GM12878 (cell line): ENCODE data around the gene BACE2. TPM values are rescaled to one million over a fixed set of nuclear protein-coding genes. Genes with fewer than 3 reads are reported as not detected.

ENCODE experiments used
- ATAC-seq: fragments of 200-7000 bp; cut with Tn5 transposase; 3 replicates; pipeline ENCODE4 v1.9.1; 2020; ENCODE audit warnings: mild to moderate bottlenecking, moderate library complexity
- BruUV-seq: library from RNA; stranded (reverse); fragments of 400-500 nt; replicated peaks from 2 replicates; lab custom pipeline; 2021; lab: Mats Ljungman, UMichigan
- CTCF ChIA-PET: fragments of 300-600 bp; sonication (Branson Sonifier 250); formaldehyde crosslinking; extraction: SDS; loops from one replicate; lab custom pipeline; 2021; ENCODE audit warnings: inconsistent platforms; lab: Yijun Ruan, JAX
- POLR2A ChIA-PET: fragments of 350-600 bp; formaldehyde crosslinking; extraction: SDS; loops from one replicate; lab custom pipeline; 2021; ENCODE audit warnings: inconsistent platforms; lab: Charles Lee
- RAD21 ChIA-PET: fragments of 300-600 bp; sonication (Branson Sonifier 250); formaldehyde crosslinking; loops from one replicate; lab custom pipeline; 2023; ENCODE audit warnings: antibody characterized with exemption; ENCODE audit not compliant: unreplicated experiment; lab: Charles Lee
- SMC1A ChIA-PET: fragments of 300-600 bp; sonication (Branson Sonifier 250); formaldehyde crosslinking; loops from one replicate; lab custom pipeline; 2023; ENCODE audit not compliant: unreplicated experiment, uncharacterized antibody; lab: Charles Lee
- DNase-seq: peaks from one replicate; pipeline ENCODE4 v3.0.0-alpha.2; 2011; ENCODE audit warnings: low read depth, low spot score
- FAIRE-seq: peaks from 3 replicates; lab custom pipeline; 2011; peaks lifted over from hg19 to GRCh38; lab: Jason Lieb, UNC
- H2AFZ ChIP-seq: 2 replicates; pipeline ENCODE4 v1.6.0; 2011; ENCODE audit warnings: low read depth, low read length, control low read depth; ENCODE audit not compliant: control insufficient read depth
- H3K27ac ChIP-seq: 2 replicates; pipeline ENCODE4 v1.5.1; 2011; ENCODE audit warnings: control low read depth; ENCODE audit not compliant: control insufficient read depth, insufficient read depth
- H3K27me3 ChIP-seq, 2 experiments: replicated peaks in 1 of 2; 2 replicates each; pipeline versions ENCODE4 v1.6.0 to v1.6.1; 2011; ENCODE audit warnings: low read length in 1 of 2; ENCODE audit not compliant: control insufficient read depth in 2 of 2, insufficient read depth in 2 of 2
- H3K36me3 ChIP-seq, 2 experiments: 2 replicates each; pipeline ENCODE4 v1.5.1; 2011; ENCODE audit warnings: low read length in 1 of 2; ENCODE audit not compliant: control insufficient read depth in 2 of 2, insufficient read depth in 2 of 2
- H3K4me1 ChIP-seq: 2 replicates; pipeline ENCODE4 v1.6.1; 2011; ENCODE audit warnings: mild to moderate bottlenecking, low read length, moderate library complexity, mixed read lengths; ENCODE audit not compliant: control insufficient read depth, insufficient read depth
- H3K4me2 ChIP-seq: 2 replicates; pipeline ENCODE4 v1.6.0; 2011; ENCODE audit warnings: control low read depth; ENCODE audit not compliant: control insufficient read depth, insufficient read depth
- H3K4me3 ChIP-seq: fragments of 200-600 bp; sonication (generic); 2 replicates; pipeline ENCODE4 v1.5.1; 2016
- H3K79me2 ChIP-seq: 2 replicates; pipeline ENCODE4 v1.6.0; 2011; ENCODE audit warnings: low read length; ENCODE audit not compliant: control insufficient read depth, insufficient read depth
- H3K9ac ChIP-seq: 2 replicates; pipeline ENCODE4 v1.8.0; 2011; ENCODE audit warnings: low read length, control low read depth, mixed read lengths; ENCODE audit not compliant: control insufficient read depth, insufficient read depth
- H3K9me3 ChIP-seq: replicated peaks from 3 replicates; pipeline ENCODE4 v1.5.1; 2011; ENCODE audit warnings: mild to moderate bottlenecking, low read length; ENCODE audit not compliant: control insufficient read depth, insufficient read depth
- H4K20me1 ChIP-seq: 2 replicates; pipeline ENCODE4 v1.6.0; 2011; ENCODE audit not compliant: control insufficient read depth, insufficient read depth
- CEBPZ ChIP-seq: fragments of 150-350 bp; IDR thresholded peaks from 2 replicates; pipeline ENCODE4 v1.6.1; 2016; ENCODE audit warnings: low read depth, low read length
- CHD2 ChIP-seq: IDR thresholded peaks from 2 replicates; pipeline ENCODE4 v1.6.1; 2011; ENCODE audit warnings: low read depth, low read length, improper control_type of control experiment, borderline replicate concordance
- FOXM1 ChIP-seq: IDR thresholded peaks from 2 replicates; pipeline ENCODE4 v1.6.1; 2012; ENCODE audit warnings: low read depth, mild to moderate bottlenecking, inconsistent platforms, low read length, moderate library complexity
- HSF1 ChIP-seq: fragments of 150-350 bp; IDR thresholded peaks from 2 replicates; pipeline ENCODE4 v1.6.1; 2014; ENCODE audit warnings: mild to moderate bottlenecking, low read depth, low read length
- IKZF2 ChIP-seq, 2 experiments: fragments of 450-650 bp; IDR thresholded peaks; 2 replicates each; pipeline ENCODE4 v1.6.1; 2017; ENCODE audit warnings: mild to moderate bottlenecking in 2 of 2, moderate library complexity in 2 of 2
- IRF5 ChIP-seq: fragments of 450-650 bp; IDR thresholded peaks from 2 replicates; pipeline ENCODE4 v1.6.1; 2017; ENCODE audit warnings: borderline replicate concordance
- POLR2AphosphoS5 ChIP-seq: IDR thresholded peaks from 2 replicates; pipeline ENCODE4 v1.6.1; 2011; ENCODE audit warnings: mild to moderate bottlenecking, low read length, inconsistent platforms
- RELB ChIP-seq: fragments of 450-650 bp; IDR thresholded peaks from 2 replicates; pipeline ENCODE4 v1.6.1; 2017; ENCODE audit warnings: low read depth, mild to moderate bottlenecking, moderate library complexity
- RFX5 ChIP-seq: IDR thresholded peaks from 2 replicates; pipeline ENCODE4 v1.6.1; 2011; ENCODE audit warnings: low read depth, low read length, improper control_type of control experiment
- SUZ12 ChIP-seq: fragments of 200-600 bp; sonication (generic); IDR thresholded peaks from one replicate; pipeline ENCODE4 v1.6.1; 2018; ENCODE audit warnings: antibody characterized with exemption, mild to moderate bottlenecking; ENCODE audit not compliant: unreplicated experiment
- USF2 ChIP-seq: IDR thresholded peaks from 2 replicates; pipeline ENCODE4 v1.6.1; 2011; ENCODE audit warnings: low read depth, low read length, improper control_type of control experiment, borderline replicate concordance
- ZNF207 ChIP-seq: fragments of 450-650 bp; IDR thresholded peaks from 2 replicates; pipeline ENCODE4 v1.6.1; 2014; ENCODE audit warnings: antibody characterized with exemption, mild to moderate bottlenecking, borderline replicate concordance
- WGBS: methylation state at CpG from one replicate; pipeline ENCODE4 v1.1.6; 2016; ENCODE audit warnings: low lambda C conversion rate; ENCODE audit not compliant: insufficient replicate concordance, insufficient coverage; ENCODE audit errors: missing lambda C conversion rate; 5-methylcytosine and 5-hydroxymethylcytosine counted together
- in situ Hi-C: fragments of 300-500 bp; cut with MboI; formaldehyde crosslinking; loops from 9 replicates; pipeline ENCODE4 v1.14.3; 2018; ENCODE audit warnings: mixed read lengths
- intact Hi-C: fragments of 100-400 bp; cut with micrococcal nuclease; formaldehyde crosslinking; loops from one replicate; pipeline ENCODE4 v1.14.2; 2022; ENCODE audit not compliant: unreplicated experiment
- polyA plus RNA-seq, 11 experiments: library from polyadenylated mRNA; depleted of rRNA in 4 of 11; unstranded in 6 of 11; stranded (reverse) in 5 of 11; fragments of >200 nt; fragmentation: Nextera tagmentation in 4 of 11; fragmentation: Illumina TruSeq in 1 of 11; extraction: Ambion mirVana in 4 of 11; extraction: Trizol in 1 of 11; gene quantifications; 1 replicate in 1 of 11; 2 replicates in 10 of 11; pipeline versions ENCODE4 v1.2.1 to v1.2.3, GENCODE V29; 2011 to 2016; ENCODE audit warnings: inconsistent platforms in 2 of 11, missing spikeins in 2 of 11, low read depth in 1 of 11
- total RNA-seq, 4 experiments: library from RNA; depleted of rRNA in 3 of 4; stranded (reverse); fragments of >200 nt in 3 of 4; fragmentation: Illumina TruSeq in 1 of 4; extraction: Trizol in 1 of 4; gene quantifications; 2 replicates each; pipeline versions ENCODE4 v1.2.1 to v1.2.3, GENCODE V29; 2013 to 2021

BACE2 gene
- total and polyA plus RNA-seq, 10 of the 15 experiments (the other 5 are each of a cell fraction or from before 2014, with no cell fraction given) = 0.04 to 0.69 (median 0.18) TPM; not detected in 5

GRCh38 chr21:41169258-41169576 lies 1.3 kb downstream of the BACE2 start (continued):
- TF ChIP-seq RELB (no peak), CHD2 (no peak)

GRCh38 chr21:41169701-41170100 lies 1.7 kb downstream of the BACE2 start:
- ChIA-PET RAD21 (no interaction called here), CTCF (interaction anchor here (0.6 kb wide), 1 partner anchor 27 kb away, joined by 3 read pairs; no protein-coding TSS in a partner anchor), POLR2A (no interaction called here), SMC1A (no interaction called here)
- FAIRE-seq = no peak
- H2AFZ ChIP-seq = no peak overlapping the region
- H3K4me1 ChIP-seq = no peaks in the 10 kb centered on the region
- H3K79me2 ChIP-seq = no peaks in the 10 kb centered on the region
- H4K20me1 ChIP-seq = no peaks in the 10 kb centered on the region
- no peak overlapping the region for H3K4me2 ChIP-seq
- H3K9ac ChIP-seq = no peak overlapping the region
- no TSS peak for BruUV-seq
- in situ Hi-C loops = no loop called here
- no peak overlapping the region for H3K4me3 ChIP-seq
- no peaks in the 10 kb centered on the region for H3K9me3 ChIP-seq
- intact Hi-C loops = no loop called here
- ATAC-seq = no peak
- DNase-seq = no peak
- H3K27ac ChIP-seq = no peak overlapping the region
- no peaks in the 10 kb centered on the region for H3K36me3 ChIP-seq
- 40% methylated on average over 6 of the region's 6 CpGs for WGBS
- peaks cover 0 to 7% of the 10 kb centered on the region in 2 experiments for H3K27me3 ChIP-seq
- TF ChIP-seq USF2 (no peak), CHD2 (no peak), FOXM1 (no peak), CEBPZ (no peak), HSF1 (no peak), ZNF207 (no peak), RFX5 (no peak), SUZ12 (no peak), IRF5 (no peak), IKZF2 (IDR thresholded peaks at IDR 0.05) (no peak), POLR2AphosphoS5 (no peak)
